AG04450 (cell line): ENCODE results near the gene POMGNT1. TPM values are rescaled to one million over a fixed set of nuclear protein-coding genes. Genes with fewer than 3 reads are reported as not detected.

Source experiments
- CTCF ChIA-PET: fragments of 300-600, 350-600 bp; formaldehyde crosslinking; extraction: SDS; loops from one replicate; lab custom pipeline; 2022; ENCODE audit warnings: antibody characterized with exemption, inconsistent platforms; lab: Charles Lee
- POLR2A ChIA-PET: fragments of 350-600 bp; formaldehyde crosslinking; extraction: SDS; loops from one replicate; lab custom pipeline; 2021; ENCODE audit warnings: antibody characterized with exemption, inconsistent platforms; lab: Yijun Ruan, JAX
- DNase-seq: peaks from one replicate; pipeline ENCODE4 v3.0.0-alpha.2; 2011; ENCODE audit warnings: low read depth, low spot score
- H3K27ac ChIP-seq: one replicate; pipeline ENCODE4 v1.5.1; 2012; ENCODE audit warnings: low read depth, low read length, control low read depth
- H3K27me3 ChIP-seq: one replicate; pipeline ENCODE4 v1.6.0; 2012; ENCODE audit warnings: low read length; ENCODE audit not compliant: control insufficient read depth, insufficient read depth
- H3K4me3 ChIP-seq: 2 replicates; pipeline ENCODE4 v1.5.1; 2011; ENCODE audit warnings: mild to moderate bottlenecking, low read depth, low read length, control low read depth
- H3K9me3 ChIP-seq: 2 replicates; pipeline ENCODE4 v1.5.1; 2012; ENCODE audit warnings: low read length; ENCODE audit not compliant: control insufficient read depth, insufficient read depth
- CTCF ChIP-seq: IDR thresholded peaks from 2 replicates; pipeline ENCODE4 v1.5.1; 2011; ENCODE audit warnings: low read depth, low read length, control low read depth, inconsistent platforms
- polyA plus RNA-seq: library from polyadenylated mRNA; depleted of rRNA; stranded (reverse); fragments of >200 nt; gene quantifications from 2 replicates; pipeline ENCODE4 v1.2.3, GENCODE V29; 2011; rRNA removed
- small RNA-seq: library from RNA; depleted of rRNA; stranded (forward); fragments of <200 nt; gene quantifications from one replicate; pipeline ENCODE3, GENCODE V24; 2012; ENCODE audit warnings: low read depth; ENCODE audit not compliant: insufficient read length

The POMGNT1 gene
- polyA plus RNA-seq, 1 experiment = 41.9 TPM

- H3K4me3 ChIP-seq = no peak overlapping the region
- no peaks in the 10 kb centered on the region for H3K9me3 ChIP-seq
- ChIA-PET CTCF (interaction anchor here (1.2 kb wide), 1 partner anchor 114 kb away, joined by 4 read pairs; no protein-coding TSS in a partner anchor), POLR2A (interaction anchor here (0.6 to 0.7 kb wide), 3 partner anchors 14 to 25 kb away, joined by 3 to 5 read pairs (median 3); no protein-coding TSS in a partner anchor)
- TF ChIP-seq CTCF = no peak
- DNase-seq = peak; percentile 61
- H3K27me3 ChIP-seq = peaks cover under 1% of the 10 kb centered on the region
- H3K27ac ChIP-seq = no peak overlapping the region
These were observed 46.2 kb downstream of the POMGNT1 start for GRCh38 chr1:46152016-46152415.

GRCh38 chr1:46150085-46150484, 48.1 kb downstream of the POMGNT1 start:
- Histone ChIP-seq H3K9me3 (no peaks in the 10 kb centered on the region), H3K27me3 (peaks cover 4% of the 10 kb centered on the region), H3K27ac (no peak overlapping the region), H3K4me3 (no peak overlapping the region)
- no peak for TF ChIP-seq CTCF
- ChIA-PET POLR2A (no interaction called here), CTCF (interaction anchor here (0.6 kb wide), 1 partner anchor 45 kb away, joined by 3 read pairs; no protein-coding TSS in a partner anchor)
- DNase-seq = no peak

- TF ChIP-seq CTCF = no peak
- CTCF ChIA-PET = interaction anchor here (0.9 to 1.2 kb wide), 3 partner anchors 14 to 112 kb away, joined by 3 to 4 read pairs (median 3); no protein-coding TSS in a partner anchor
- H3K4me3 ChIP-seq = no peak overlapping the region
- POLR2A ChIA-PET = interaction anchor here (0.7 kb wide), 1 partner anchor 11 kb away, joined by 3 read pairs; no protein-coding TSS in a partner anchor
- H3K27ac ChIP-seq = no peak overlapping the region
- no peaks in the 10 kb centered on the region for H3K9me3 ChIP-seq
- no peak for DNase-seq
- H3K27me3 ChIP-seq = peaks cover 4% of the 10 kb centered on the region
These were observed 49.9 kb downstream of the POMGNT1 start for GRCh38 chr1:46148318-46148717.

Small RNA genes within 50 kb of the gene (small RNA-seq; reads per million reads assigned to genes)
- not detected for gene AL672043.1

Other genes starting within 250 kb of the POMGNT1 start
- gene PIK3R3, start 65.8 kb downstream of the POMGNT1 start, polyA plus RNA-seq = 11.3 and 14.5 TPM in 2 replicates
- gene TSPAN1, start 23.3 kb downstream of the POMGNT1 start, polyA plus RNA-seq = 0.43 and 0.45 TPM in 2 replicates
- not detected in 2 replicates for gene P3R3URF, start 21.9 kb downstream of the POMGNT1 start, polyA plus RNA-seq
- 2.4 and 2.6 TPM in 2 replicates for gene LURAP1, start 4.9 kb upstream of the POMGNT1 start, polyA plus RNA-seq
- gene RAD54L, start 49.3 kb upstream of the POMGNT1 start, polyA plus RNA-seq = 1.8 and 1.9 TPM in 2 replicates
- gene LRRC41, start 105.2 kb upstream of the POMGNT1 start, polyA plus RNA-seq = 66.3 and 80.2 TPM in 2 replicates
- 611 and 757 TPM in 2 replicates for gene UQCRH, start 105.3 kb upstream of the POMGNT1 start, polyA plus RNA-seq
- gene NSUN4, start 142.4 kb upstream of the POMGNT1 start, polyA plus RNA-seq = 18.4 and 21.4 TPM in 2 replicates
- 0.06 and 0.21 TPM in 2 replicates for gene FAAH, start 195.9 kb upstream of the POMGNT1 start, polyA plus RNA-seq